ENCODE data around the gene KCNN4. TPM values are rescaled to one million over a fixed set of nuclear protein-coding genes. Genes with fewer than 3 reads are reported as not detected.
"Not testable (repeated sequence)": the region's sequence is repeated elsewhere in the genome, so short reads cannot be mapped to it uniquely, and the experiment has no call there.

KCNN4 gene
- polyA plus RNA-seq, 1 of the 3 experiments (the other 2 are of a cell fraction) = 22.2 TPM

GRCh38 chr19:43820098-43820883 lies 39.5 kb upstream of the KCNN4 start:
- peak; percentile 49 for DNase-seq
- H3K9me3 ChIP-seq = no peaks in the 10 kb centered on the region
- POLR2A ChIA-PET = no interaction called here

GRCh38 chr19:43818500-43818899 lies 37.7 kb upstream of the KCNN4 start:
- no peak overlapping the region for H3K4me3 ChIP-seq (ENCODE audit: low read depth in 2 of 2, low read length in 1 of 2)
- no peaks in the 10 kb centered on the region for H3K9me3 ChIP-seq
- H3K4me2 ChIP-seq = no peak overlapping the region
- peaks cover under 1% of the 10 kb centered on the region; the same call in 1 of the 2 replicates for H3K27me3 ChIP-seq (ENCODE audit: insufficient read depth)
- H3K79me2 ChIP-seq (ENCODE audit: insufficient read depth) = no peaks in the 10 kb centered on the region
- no peak overlapping the region for H2AFZ ChIP-seq (ENCODE audit: low read depth)
- no peaks in the 10 kb centered on the region for H3F3A ChIP-seq (replicated peaks; ENCODE audit: insufficient read depth)
- no peak overlapping the region for H3K9ac ChIP-seq
- CTCF ChIA-PET = interaction anchor here (0.6 to 1.1 kb wide), 3 partner anchors 9 to 167 kb away, joined by 3 to 4 read pairs (median 3); no protein-coding TSS in a partner anchor
- no peak for DNase-seq
- no peaks in the 10 kb centered on the region for H3K9me2 ChIP-seq
- 51% methylated on average over 5 of the region's 5 CpGs for whole genome bisulfite sequencing (ENCODE audit: low lambda C conversion rate)
- POLR2A ChIA-PET = no interaction called here
- TF ChIP-seq EZH2phosphoT487 (IDR thresholded peaks at IDR 0.05; ENCODE audit: borderline replicate concordance, low read depth) = no peak
- TF ChIP-seq IRF3 (IDR thresholded peaks at IDR 0.05; ENCODE audit: low read depth, low read length) = no peak
- no peak for TF ChIP-seq FOSL2 (IDR thresholded peaks at IDR 0.05; ENCODE audit: borderline replicate concordance, low read depth)
- TF ChIP-seq TAF1 (IDR thresholded peaks at IDR 0.05; ENCODE audit: borderline replicate concordance, low read depth, low read length) = no peak
- TF ChIP-seq YY1 (IDR thresholded peaks at IDR 0.05; ENCODE audit: low read depth) = no peak
- H3K4me1 ChIP-seq (ENCODE audit: control insufficient read depth in 1 of 2, insufficient read depth in 2 of 2, low read depth in 1 of 2, low read length in 1 of 2) = peaks cover 0 to 5% of the 10 kb centered on the region in 2 experiments; a peak in 1 of 4 replicates
- no peaks in the 10 kb centered on the region for H4K20me1 ChIP-seq (ENCODE audit: insufficient read depth)
- no peaks in the 10 kb centered on the region for H3K36me3 ChIP-seq (replicated peaks in 1 of 2; ENCODE audit: control insufficient read depth in 1 of 2, insufficient read depth in 2 of 2, low read length in 1 of 2)
- no peak overlapping the region for H3K27ac ChIP-seq (ENCODE audit: low read depth in 2 of 2, low read length in 1 of 2)

More at GRCh38 chr19:43820098-43820883, 39.5 kb upstream of the KCNN4 start:
- peaks cover 0 to 5% of the 10 kb centered on the region in 2 experiments; a peak in 1 of 4 replicates for H3K4me1 ChIP-seq (ENCODE audit: control insufficient read depth in 1 of 2, insufficient read depth in 2 of 2, low read depth in 1 of 2, low read length in 1 of 2)
- no peaks in the 10 kb centered on the region for H3K36me3 ChIP-seq (replicated peaks in 1 of 2; ENCODE audit: control insufficient read depth in 1 of 2, insufficient read depth in 2 of 2, low read length in 1 of 2)
- H3F3A ChIP-seq (replicated peaks; ENCODE audit: insufficient read depth) = no peaks in the 10 kb centered on the region
- H3K4me3 ChIP-seq (ENCODE audit: low read depth in 2 of 2, low read length in 1 of 2) = peak overlapping the region; percentile 44 to 47; a peak in 3 of 4 replicates
- H3K79me2 ChIP-seq (ENCODE audit: insufficient read depth) = no peaks in the 10 kb centered on the region
- no peaks in the 10 kb centered on the region; the same call in 1 of the 2 replicates for H3K27me3 ChIP-seq (ENCODE audit: insufficient read depth)
- peak overlapping the region; percentile 43; the same call in 1 of the 2 replicates for H2AFZ ChIP-seq (ENCODE audit: low read depth)
- peak overlapping the region; percentile 59 for H3K4me2 ChIP-seq
- H3K9me2 ChIP-seq = no peaks in the 10 kb centered on the region
- TF ChIP-seq POLR2AphosphoS5 (IDR thresholded peaks at IDR 0.05; ENCODE audit: low read depth, low read length) = no peak
- TF ChIP-seq, protein P1, sequence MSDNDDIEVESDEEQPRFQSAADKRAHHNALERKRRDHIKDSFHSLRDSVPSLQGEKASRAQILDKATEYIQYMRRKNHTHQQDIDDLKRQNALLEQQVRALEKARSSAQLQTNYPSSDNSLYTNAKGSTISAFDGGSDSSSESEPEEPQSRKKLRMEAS (IDR thresholded peaks at IDR 0.05; ENCODE audit: low read depth) = peak; percentile 89
- peak; percentile 42; the same call in 1 of the 2 replicates for TF ChIP-seq GABPA (IDR thresholded peaks at IDR 0.05; ENCODE audit: low read depth)
- no peak for TF ChIP-seq TCF12 (IDR thresholded peaks at IDR 0.05)
- no peak for TF ChIP-seq SIN3A (IDR thresholded peaks at IDR 0.05; ENCODE audit: borderline replicate concordance, low read depth, low read length)
- peak; percentile 46; the same call in 1 of the 2 replicates for TF ChIP-seq ELF1 (IDR thresholded peaks at IDR 0.05)
- TF ChIP-seq NRF1 (IDR thresholded peaks at IDR 0.05; ENCODE audit: low read depth, low read length) = peak; percentile 29
- no peak for TF ChIP-seq IRF3 (IDR thresholded peaks at IDR 0.05; ENCODE audit: low read depth, low read length)
- 41% methylated on average over 48 of the region's 48 CpGs for WGBS (ENCODE audit: low lambda C conversion rate)
- H3K9ac ChIP-seq = no peak overlapping the region
- H3K27ac ChIP-seq (ENCODE audit: low read depth in 2 of 2, low read length in 1 of 2) = no peak overlapping the region
- CTCF ChIA-PET = no interaction called here
- H4K20me1 ChIP-seq (ENCODE audit: insufficient read depth) = no peaks in the 10 kb centered on the region

DNA sequence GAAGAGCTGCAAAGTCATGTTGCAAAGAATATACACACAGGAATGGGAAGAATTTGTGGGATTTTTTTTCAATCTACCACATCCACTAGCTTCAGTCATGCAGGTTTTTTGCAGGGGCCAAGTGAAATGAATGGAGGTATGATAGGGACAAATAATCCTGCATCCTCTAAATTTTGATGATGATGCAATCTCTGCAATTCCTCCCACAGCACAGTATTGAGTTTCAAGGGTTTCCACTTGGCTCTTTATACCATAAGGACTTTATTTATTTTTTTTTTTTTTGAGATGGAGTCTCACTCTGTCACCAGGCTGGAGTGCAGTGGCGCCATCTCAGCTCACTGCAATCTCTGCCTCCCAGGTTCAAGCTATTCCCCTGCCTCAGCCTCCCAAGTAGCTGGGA lies 36.7 kb upstream of the KCNN4 start:
- H3K9me2 ChIP-seq; POLR2A ChIA-PET; H3K4me3 ChIP-seq (ENCODE audit: low read depth in 2 of 2, low read length in 1 of 2); H3K27me3 ChIP-seq (ENCODE audit: insufficient read depth); H3K9me3 ChIP-seq; H3K4me1 ChIP-seq (ENCODE audit: control insufficient read depth in 1 of 2, insufficient read depth in 2 of 2, low read depth in 1 of 2, low read length in 1 of 2); H3K4me2 ChIP-seq; H4K20me1 ChIP-seq (ENCODE audit: insufficient read depth); H3K27ac ChIP-seq (ENCODE audit: low read depth in 2 of 2, low read length in 1 of 2); H2AFZ ChIP-seq (ENCODE audit: low read depth); H3K36me3 ChIP-seq (replicated peaks in 1 of 2; ENCODE audit: control insufficient read depth in 1 of 2, insufficient read depth in 2 of 2, low read length in 1 of 2); H3K79me2 ChIP-seq (ENCODE audit: insufficient read depth); H3F3A ChIP-seq (replicated peaks; ENCODE audit: insufficient read depth); H3K9ac ChIP-seq; DNase-seq: not testable (repeated sequence)
- WGBS (ENCODE audit: low lambda C conversion rate) = 30% methylated on average over 1 of the region's 1 CpG
- CTCF ChIA-PET = interaction anchor here (0.8 to 1.1 kb wide), 2 partner anchors 8 to 72 kb away, joined by 3 to 4 read pairs; no protein-coding TSS in a partner anchor

Measured in SK-N-SH (cell line).